T-helper 22 cell (primary cell): ENCODE results near the gene OR52D1.

Experiments used
- DNase-seq: peaks from one replicate; pipeline ENCODE4 v3.0.0-alpha.2; 2020; ENCODE audit warnings: low read depth

The OR52D1 gene

DNA sequence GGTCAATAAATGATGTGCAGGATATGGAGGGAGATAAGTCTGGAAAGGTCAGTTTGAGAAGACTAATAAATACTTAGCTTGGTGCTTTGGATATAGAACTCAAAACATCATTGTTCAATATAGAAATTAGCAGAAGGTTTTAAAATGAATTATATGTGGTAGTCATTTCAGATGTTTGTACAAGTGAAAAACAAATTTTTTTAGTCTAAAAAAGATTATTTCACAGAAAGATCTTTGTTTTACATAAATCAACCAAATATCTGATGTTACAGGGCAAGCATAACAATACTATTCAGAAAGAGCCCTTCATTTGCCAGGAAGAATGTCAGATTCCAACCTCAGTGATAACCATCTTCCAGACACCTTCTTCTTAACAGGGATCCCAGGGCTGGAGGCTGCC, at the start of gene OR52D1:
OR52D1 (plus strand) TSS at position 301 of the 400 bp plus-strand sequence; CDS start at position 323, 22 bp downstream.
- DNase-seq = no peak

DNA sequence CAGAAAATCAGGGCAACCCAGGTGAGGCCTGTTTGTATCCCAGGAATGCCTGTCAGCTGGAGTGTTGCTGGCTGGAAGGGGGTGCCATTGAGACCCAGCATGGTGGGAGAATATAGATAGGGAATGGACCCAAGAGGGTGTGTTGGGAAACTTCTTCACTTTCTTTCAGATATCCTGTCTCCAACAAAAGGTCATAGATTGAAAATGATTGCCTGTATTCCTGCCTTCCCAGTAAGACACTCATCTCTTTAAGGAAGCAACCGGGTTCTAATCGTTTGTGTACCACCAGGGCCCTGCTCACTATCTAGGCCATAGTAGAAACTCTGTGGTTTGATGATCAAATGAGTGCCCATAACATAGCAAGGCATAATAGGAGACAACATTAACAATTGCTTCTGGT, 47.1 kb upstream of the OR52D1 start, which contains the start of gene OR51I1:
OR51I1 (minus strand) TSS at position 101 of the 400 bp plus-strand sequence; CDS start at position 101, 0 bp downstream.
- DNase-seq = no peak

DNA sequence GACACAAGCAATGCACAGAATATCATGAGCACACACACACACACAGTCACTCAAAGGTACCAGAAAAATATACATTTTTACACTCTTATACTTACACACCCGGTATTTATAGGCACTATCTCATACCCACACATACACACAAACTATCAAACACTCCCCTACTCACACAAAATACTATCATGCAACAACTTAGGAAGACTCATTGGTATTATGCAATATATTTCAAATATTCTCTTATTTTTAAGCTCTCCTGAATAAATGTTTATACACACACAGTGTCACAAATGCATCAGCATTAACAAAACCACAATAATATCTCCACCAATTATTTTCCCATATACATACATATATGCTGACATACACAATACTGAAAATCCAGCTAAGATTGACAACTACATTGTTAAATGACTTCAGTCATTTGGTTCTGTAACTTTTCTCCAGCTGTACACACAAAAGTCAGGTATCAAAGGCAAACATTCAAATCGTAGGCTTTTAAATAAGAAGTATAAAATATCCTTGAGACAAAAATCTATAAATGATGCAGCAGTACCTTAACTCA, 44.6 kb upstream of the OR52D1 start:
- DNase-seq = no peak

DNA sequence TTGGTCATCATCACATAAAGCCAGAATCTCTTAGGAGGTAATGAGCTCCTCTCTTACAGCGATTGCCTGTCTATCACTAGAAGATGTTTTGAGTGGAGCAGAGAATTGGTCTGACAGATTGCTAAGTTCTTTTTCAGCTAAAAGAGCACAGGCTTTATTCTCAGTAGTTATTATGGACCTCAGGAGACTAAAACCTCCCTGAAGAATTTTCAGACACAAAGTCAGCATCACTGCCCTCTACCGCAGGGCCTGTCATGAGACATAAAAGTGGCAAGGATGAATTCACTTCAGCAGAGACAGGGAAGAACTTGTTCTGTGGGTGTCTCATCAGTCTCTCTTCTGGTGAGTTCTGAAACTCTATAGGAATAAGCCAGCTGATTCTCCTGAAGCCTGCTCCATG, 39.5 kb upstream of the OR52D1 start, which contains the start of gene OR51I2:
OR51I2 (plus strand) TSS at position 301 of the 400 bp plus-strand sequence. CDS start 4,166 bp downstream, outside the sequence.
- no peak for DNase-seq

DNA sequence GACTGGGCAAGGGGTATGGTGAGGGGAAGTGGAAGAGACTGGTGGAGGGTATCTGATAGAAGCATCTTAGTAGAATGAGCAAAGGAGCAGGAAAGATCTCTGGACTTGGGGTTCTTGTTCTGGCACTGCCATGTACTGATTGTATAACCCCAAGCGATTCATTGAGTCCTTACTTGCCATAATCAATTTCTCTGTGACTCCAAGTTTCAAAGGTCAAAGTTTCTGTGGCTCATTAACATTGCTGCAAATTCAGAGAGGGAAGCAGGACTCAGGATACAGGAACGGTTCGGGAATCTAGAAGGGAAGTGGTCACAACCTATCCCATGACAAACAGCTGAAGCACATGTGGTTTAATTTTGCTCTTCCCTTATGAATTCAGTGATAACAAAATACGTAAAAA, 39.1 kb upstream of the OR52D1 start:
- no peak for DNase-seq

DNA sequence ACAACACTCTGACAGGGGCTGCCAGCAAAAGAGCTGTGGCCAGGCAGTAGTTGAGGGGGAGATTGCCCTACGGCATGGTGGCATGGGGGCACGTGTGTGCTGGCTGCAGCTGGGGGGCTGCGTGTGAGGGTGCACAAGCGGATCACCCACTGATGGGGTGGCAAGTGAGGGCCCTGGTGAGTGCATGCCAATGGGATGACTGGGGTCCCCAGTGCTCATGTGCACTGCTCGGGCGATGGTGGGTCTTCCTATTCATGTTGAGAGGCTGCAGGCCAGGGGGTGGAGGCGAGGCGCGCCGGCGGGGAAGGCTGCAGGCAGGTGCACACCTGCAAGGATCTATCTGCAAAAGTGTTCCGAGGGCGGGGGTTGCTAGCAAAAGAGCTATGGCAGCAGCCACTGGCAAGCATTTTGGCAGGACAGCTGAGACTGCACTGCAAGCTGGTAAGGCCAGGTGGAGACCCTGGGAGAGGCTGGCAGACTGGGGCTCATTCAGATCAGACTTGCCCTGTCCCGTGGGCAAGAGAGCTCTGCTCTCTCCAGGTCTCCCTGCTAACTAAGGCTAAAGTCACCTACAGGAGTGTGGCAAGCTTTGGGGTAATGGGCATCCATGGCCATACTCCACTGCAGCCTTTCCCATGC, 27.4 kb upstream of the OR52D1 start:
- DNase-seq = no peak

DNA sequence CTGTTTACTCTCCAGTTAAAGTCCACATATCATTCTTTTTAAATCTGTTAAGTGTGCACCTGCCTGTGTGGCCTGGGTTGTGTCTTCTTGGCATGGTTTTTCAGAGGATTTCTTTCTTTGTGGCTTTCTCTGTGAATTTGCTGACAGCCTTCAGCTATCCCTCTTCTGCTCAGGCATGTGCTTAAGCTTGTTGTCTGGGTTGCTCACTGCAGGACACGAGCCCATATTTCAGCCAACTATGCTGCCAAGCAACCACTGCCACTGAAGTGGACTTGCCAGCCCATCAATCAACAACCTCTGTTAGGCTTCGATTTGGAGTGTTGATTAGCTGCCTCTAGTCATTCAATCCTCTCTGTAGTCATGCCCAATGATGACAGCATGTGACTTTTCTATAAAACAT, 21.0 kb upstream of the OR52D1 start:
- no peak for DNase-seq

DNA sequence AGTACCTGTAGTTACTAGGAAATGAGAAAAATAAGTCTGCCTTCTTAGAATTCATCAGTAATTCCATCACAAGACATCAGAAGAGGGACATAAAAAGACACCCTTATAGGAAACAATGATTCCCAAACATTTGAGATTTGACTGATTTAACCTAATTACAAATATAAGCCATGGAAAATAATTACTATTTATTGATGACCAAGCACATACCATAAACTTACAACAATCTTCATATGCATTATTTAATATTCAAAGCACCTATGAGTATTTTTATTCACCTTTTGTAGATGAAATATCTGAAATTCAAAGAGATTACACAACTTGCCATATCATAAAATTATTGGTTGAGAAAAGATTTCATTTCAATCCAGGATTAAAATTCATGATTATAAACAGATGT, 14.6 kb upstream of the OR52D1 start:
- no peak for DNase-seq

DNA sequence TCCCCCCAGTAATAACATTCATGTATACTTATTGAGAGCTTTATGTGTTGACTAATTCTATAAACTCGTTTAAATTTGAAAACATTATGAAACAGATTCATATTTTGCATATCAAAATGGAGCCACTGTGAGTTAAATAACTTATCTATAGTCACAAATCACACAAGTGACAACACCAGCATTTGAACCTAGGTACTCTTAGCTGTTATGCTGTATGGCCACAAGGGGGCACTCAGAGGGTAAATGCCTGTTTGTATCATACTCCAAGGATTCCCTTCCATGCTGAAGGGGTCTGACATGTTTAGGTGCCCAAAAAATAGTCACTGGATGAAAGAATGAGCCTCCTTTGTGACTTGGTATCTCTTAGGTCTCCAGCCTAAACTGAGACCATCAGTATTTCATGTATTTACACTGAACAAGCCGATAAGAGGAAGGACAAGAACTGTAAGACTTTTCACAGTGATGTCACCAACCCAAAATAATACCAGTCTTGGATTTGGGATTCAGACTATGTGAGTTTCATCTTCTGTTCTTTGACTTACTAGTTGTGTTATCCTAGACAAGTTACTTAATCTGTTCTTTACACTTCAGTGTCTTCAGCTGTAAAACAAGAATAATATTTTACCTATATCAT, 12.2 kb upstream of the OR52D1 start:
- DNase-seq = no peak

DNA sequence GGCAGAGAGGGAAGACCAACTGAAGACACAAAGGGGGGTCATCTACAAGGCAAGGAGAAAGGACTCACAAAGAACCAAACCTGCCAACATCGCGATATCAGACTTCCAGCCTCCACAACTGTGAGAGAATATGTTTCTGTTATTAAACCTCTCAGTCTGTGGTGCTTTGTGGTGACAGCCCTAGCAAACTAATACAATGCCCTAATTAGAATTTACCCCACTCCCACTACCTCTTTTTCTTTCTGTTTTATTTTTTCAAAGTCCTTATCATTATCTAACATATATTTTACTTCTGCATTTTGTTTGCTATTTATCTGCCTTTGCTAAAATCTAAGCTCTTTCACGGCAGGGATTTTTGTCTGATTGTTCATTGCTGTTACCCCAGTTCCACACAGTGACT, 2.5 kb upstream of the OR52D1 start:
- no peak for DNase-seq

DNA sequence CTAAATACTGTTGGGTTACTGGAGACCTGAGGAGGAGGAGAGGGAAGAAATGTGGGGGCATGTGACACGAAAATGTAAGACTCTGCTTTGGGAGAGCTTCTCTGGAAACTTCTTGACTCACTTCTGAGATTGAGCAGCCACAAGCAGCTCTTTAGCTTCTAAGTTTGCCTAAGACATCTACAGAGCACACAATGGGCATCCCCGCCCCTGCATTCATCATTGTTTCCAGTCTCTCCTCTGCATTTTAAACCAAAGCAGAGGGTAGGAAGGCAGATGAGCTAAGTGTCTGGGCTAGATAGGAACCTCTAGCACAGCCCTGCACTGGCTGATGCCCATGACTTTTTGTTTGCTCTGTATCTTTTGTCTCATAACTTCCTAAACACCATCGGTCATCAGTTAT, 2.1 kb upstream of the OR52D1 start:
- DNase-seq = no peak

DNA sequence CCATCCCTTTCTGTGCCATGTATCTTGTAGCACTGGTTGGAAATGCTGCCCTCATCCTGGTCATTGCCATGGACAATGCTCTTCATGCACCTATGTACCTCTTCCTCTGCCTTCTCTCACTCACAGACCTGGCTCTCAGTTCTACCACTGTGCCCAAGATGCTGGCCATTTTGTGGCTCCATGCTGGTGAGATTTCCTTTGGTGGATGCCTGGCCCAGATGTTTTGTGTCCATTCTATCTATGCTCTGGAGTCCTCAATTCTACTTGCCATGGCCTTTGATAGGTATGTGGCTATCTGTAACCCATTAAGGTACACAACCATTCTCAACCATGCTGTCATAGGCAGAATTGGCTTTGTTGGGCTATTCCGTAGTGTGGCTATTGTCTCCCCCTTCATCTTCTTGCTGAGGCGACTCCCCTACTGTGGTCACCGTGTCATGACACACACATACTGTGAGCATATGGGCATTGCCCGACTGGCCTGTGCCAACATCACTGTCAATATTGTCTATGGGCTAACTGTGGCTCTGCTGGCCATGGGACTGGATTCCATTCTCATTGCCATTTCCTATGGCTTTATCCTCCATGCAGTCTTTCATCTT, 414 bp downstream of the OR52D1 start:
- no peak for DNase-seq

DNA sequence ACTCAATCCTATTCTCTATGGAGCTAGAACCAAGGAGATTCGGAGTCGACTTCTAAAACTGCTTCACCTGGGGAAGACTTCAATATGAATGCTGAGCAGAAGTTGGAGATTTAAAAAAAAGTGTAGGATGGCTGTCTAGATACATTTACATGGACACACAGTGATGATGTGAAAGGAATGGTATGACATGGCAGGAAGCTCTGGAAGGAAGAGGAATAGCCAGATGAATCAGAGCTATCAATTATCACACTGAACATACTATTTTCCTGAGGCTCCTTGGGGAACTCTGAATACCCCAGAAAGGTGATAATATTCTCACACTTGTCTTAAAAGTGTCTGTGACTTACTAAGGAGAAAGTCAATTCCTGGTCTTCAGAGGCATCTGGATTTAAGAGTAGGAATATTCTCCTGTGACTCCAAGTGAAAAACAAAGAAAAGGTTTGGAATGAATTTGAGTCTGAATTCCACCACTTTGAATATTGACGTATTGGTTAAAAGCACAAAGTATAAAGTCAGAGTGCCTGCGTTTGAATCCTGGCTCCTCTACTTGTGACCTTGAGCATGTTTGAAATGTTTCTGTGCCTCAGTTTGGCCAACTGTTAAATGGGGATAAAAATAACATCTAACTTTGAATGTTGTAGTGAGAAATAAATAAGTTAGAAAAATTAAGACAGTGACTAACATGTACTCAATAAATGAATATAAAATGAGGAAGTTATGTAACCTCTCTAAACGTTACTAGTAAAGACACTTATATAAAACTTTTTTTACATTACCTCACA, 1.3 kb downstream of the OR52D1 start:
- no peak for DNase-seq

DNA sequence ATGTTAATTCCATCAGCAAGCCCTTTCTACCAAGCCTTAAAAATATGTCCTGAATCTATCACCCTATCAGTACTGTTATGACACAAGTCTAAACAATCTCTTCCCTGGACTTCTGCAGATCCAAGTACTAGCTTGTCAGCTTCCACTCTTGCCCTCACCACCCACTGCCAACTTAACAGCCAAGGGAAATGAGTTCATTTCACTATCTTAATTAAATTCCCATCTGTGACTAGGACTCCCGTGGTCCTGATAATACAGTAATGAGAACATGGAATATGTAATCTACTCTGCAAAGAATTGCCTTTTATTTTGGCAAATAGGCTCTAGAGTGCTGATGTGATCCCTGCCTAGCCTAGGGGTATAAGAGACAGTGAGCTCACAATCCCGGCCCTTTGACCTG, 11.2 kb downstream of the OR52D1 start:
- no peak for DNase-seq

DNA sequence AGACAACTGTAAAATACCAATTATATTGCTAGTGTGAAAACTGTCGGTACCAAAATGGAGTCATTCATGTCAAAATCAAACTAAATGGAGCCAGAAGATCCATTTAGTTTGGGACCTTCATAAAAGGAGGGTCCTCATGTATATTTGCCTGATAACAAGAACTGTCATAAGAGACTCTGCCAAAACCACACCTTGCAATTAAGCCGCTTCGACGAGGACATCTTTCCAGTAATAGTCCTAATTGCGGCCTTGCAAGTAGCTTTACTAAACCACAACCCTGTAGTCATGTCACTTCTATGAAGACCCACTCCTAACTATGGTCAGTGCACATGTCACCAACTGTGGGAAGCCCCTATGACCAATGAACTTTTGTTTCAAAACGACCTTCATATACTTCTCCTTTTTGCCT, 11.9 kb downstream of the OR52D1 start:
- no peak for DNase-seq

DNA sequence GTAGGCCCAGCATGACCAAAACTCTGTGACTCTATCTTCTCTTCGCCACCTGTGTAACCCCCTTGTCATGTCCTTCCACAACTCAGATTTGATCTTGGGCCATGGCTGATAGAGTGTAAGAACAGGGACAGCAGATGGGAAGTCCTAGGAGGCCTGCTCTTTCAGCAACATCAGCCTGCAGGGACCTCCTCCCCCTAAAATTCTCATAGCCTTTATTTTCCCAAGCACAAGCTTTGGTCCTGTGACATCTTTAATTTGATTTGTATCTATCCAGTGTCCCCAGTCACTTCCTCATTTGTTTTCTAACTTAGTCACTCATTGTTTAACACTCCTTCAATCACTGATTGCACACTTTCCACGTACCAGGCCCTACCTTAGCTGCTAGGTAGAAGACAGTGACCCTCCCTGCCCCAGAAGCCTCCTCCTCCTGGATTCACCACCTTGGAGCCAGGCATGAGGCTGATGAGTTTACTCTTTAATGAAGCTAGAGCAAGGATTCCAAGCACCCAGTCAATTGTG, 16.0 kb downstream of the OR52D1 start:
- DNase-seq = no peak

DNA sequence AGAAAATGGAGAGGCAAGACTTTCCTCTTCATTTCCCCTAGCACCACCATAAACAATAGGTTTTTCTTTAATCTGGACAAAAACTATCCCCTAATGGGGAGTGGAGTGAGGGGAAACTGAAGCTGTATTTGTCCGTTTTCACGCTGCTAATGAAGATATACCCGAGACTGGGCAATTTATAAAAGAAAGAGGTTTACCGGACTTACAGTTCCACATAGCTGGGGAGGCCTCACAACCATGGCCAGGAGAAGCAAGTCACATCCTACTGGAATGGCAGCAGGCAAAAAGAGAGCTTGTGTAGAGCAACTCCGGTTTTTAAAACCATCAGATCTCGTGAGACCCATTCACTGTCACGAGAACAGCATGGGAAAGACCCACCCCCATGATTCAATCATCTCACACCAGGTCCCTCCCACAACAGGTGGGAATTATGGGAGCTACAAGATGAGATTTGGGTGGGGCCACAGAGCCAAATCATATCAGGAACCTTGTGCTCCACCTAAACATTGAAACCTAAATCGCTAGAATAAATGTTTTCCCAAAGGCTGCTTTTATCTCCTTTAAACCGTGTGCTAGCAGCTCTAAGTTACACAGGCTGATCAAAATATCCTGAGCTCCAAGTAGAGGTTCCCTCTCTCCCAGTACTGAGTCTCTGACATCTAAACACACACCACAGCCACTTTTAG, 17.0 kb downstream of the OR52D1 start:
- no peak for DNase-seq

DNA sequence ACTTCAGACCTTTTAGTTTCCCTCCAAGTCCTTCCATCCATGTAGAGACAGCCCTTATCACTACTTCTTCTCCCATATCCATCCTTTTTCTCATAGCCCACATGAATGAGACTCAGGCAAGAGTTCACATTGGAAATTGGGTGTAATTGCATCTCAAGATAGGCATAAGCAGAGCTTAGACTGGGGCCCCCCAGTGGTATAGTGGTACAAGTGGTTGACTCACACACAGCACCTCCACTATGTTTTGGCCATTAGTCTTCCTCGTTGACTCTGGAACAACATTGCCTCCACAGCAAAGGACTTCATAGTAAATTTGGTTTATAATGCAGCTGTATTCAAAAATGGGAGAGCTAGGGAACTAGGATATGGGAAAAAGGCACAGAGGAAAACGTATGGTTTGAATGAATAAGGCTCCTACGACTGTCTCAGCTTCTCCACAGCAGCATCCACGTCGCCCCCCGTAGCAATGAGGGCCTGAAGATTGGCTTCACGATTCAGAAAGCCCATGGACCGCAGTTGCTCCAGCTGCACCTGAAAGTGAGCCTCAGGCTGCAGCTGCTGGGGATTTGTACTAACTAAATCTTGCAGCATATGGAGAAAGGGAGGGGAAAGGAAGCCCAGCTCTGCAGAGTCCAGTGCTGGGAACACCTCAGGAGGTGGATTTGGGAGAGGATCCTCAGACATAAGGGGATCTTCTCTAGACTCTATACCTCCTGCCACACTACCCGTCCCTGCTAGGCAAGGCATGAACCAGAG, 18.9 kb downstream of the OR52D1 start:
- DNase-seq = no peak

DNA sequence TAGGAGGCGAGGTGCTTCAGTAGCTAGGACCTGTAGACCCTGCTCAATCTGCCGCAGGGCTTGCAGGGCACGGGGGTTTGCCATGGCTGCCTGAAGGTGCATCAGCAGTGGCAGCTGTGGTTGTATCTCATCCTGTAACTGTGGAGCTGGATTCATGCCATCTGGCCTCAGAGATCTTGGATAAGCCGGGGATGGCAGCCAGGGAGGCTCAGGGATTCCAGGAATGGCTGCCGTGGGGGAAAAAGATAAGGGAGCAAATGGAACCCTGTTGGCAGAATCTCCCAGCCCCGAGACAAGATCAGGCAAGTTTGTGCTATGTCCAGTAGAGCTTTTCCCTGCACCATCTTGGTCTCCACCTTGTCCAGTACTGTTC, 19.4 kb downstream of the OR52D1 start:
- no peak for DNase-seq

DNA sequence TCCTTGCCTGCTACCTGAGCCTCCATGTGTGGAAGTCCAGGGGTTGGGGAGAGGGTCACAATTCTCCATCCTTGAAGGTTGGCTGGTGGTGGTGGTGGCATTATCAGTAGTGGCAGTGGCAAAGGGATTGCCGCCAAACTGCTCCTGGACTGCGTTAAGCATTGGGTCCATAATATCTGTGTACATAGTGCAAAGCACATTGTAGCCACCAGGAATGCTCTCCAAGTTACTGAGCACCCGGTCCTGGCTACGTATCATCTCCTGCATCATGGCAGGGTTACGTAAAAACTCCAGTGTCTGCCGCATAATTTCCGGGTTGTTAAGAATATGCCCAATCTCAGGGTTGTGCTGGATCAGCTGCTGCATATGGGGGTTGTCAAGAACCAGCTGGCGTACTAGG, 20.1 kb downstream of the OR52D1 start:
- DNase-seq = no peak

DNA sequence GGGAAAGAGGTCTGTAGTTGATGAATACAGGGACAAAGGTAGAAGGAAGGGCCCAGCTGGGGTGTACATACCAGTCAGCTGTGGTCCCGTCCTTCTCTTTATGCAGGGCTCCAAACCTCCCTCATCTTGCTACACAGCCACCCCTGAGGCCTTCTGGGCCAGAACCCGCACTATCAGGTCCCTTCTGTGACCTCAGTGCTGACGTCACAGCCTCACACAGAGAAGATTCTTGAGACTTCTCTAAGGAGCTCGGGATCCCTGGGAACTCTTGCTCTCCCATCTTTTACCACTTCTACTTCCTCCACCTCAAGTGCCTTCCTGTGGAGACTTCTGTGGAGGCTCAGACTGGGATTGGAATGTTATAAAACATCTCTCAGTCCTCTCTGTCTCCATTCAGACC, 21.3 kb downstream of the OR52D1 start, which contains the start of gene UBQLN3:
UBQLN3 (minus strand) TSS at position 155 of the 400 bp plus-strand sequence. CDS start 399 bp downstream, outside the sequence.
- DNase-seq = no peak
